ENCODE measurements around the gene FNBP1L.

Gene FNBP1L

GRCh38 chr1:93522721-93523120 lies 74.8 kb downstream of the FNBP1L start:
- Histone ChIP-seq H3K4me1 (ENCODE audit: insufficient read depth, low read length, severe bottlenecking) (no peaks in the 10 kb centered on the region), H3K4me2 (ENCODE audit: low read length) (no peak overlapping the region), H3K9me2 (ENCODE audit: low read depth, low read length) (no peaks in the 10 kb centered on the region), H3K27ac (ENCODE audit: low read depth, low read length, poor library complexity, severe bottlenecking) (no peak overlapping the region), H3F3A (ENCODE audit: insufficient read depth, low read length) (no peaks in the 10 kb centered on the region), H4K20me1 (ENCODE audit: insufficient read depth, low read length) (no peaks in the 10 kb centered on the region), H3K36me3 (ENCODE audit: insufficient read depth, low read length) (no peaks in the 10 kb centered on the region), H3K9me3 (ENCODE audit: low read length) (no peaks in the 10 kb centered on the region), H3K4me3 (ENCODE audit: low read depth, low read length, poor library complexity, severe bottlenecking) (no peak overlapping the region), H2AFZ (ENCODE audit: low read length) (no peak overlapping the region), H3K79me2 (ENCODE audit: insufficient read depth, low read length) (no peaks in the 10 kb centered on the region), H3K9ac (ENCODE audit: low read length) (no peak overlapping the region), H3K27me3 (ENCODE audit: insufficient read depth, low read length) (no peaks in the 10 kb centered on the region)
- TF ChIP-seq EZH2 (IDR thresholded peaks at IDR 0.05; ENCODE audit: borderline replicate concordance, low read length) (no peak), CTCF (IDR thresholded peaks at IDR 0.05; ENCODE audit: low read length) (no peak)

DNA sequence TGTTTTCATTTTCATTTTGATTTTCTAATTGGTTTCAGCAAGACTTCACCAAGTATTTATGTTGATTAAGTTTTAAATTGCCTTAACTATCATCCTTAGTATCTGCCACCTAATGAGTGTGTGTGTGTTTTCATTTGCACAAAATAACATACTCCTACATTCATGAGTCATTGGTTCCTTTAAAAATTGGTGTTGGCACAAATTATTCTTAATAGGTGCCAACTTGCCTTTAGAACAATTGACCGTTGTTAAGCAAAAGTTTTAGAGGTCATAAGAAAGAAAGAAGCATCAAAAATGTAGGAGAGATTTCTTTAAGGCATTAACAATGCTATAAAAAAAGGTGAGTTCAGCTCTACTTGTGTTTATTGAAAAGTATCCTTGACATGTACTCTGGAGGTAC lies 77.5 kb downstream of the FNBP1L start:
- no peaks in the 10 kb centered on the region for H3K9me2 ChIP-seq (ENCODE audit: low read depth, low read length)

DNA sequence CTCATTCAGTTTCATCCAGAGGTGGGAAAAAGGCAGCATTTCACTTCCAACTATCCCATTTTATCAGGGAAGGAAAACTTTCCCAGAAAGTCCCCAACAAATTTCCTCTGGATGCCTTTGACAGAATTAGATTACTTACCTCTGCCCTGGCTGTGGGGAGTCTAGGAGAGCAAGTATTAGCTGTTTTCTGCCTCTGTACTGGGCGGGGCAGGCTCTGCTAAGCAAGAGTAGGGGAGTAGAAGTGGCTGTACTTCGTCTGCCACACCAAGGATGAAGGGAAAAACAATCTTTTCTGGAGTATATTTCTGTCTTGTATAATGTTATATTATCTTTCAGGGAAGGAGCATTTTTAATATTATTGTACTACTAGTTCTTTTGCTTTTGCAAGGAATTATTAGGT lies 78.5 kb downstream of the FNBP1L start:
- H3K36me3 ChIP-seq (ENCODE audit: insufficient read depth, low read length) = no peaks in the 10 kb centered on the region
- H4K20me1 ChIP-seq (ENCODE audit: insufficient read depth, low read length) = no peaks in the 10 kb centered on the region

More for the DNA sequence above, 77.5 kb downstream of the FNBP1L start:
- Histone ChIP-seq H2AFZ (ENCODE audit: low read length) (no peak overlapping the region), H3K36me3 (ENCODE audit: insufficient read depth, low read length) (no peaks in the 10 kb centered on the region), H3K4me3 (ENCODE audit: low read depth, low read length, poor library complexity, severe bottlenecking) (no peak overlapping the region), H3K79me2 (ENCODE audit: insufficient read depth, low read length) (no peaks in the 10 kb centered on the region), H3F3A (ENCODE audit: insufficient read depth, low read length) (no peaks in the 10 kb centered on the region), H3K27ac (ENCODE audit: low read depth, low read length, poor library complexity, severe bottlenecking) (no peak overlapping the region), H4K20me1 (ENCODE audit: insufficient read depth, low read length) (no peaks in the 10 kb centered on the region), H3K9me3 (ENCODE audit: low read length) (no peaks in the 10 kb centered on the region), H3K9ac (ENCODE audit: low read length) (no peak overlapping the region), H3K4me1 (ENCODE audit: insufficient read depth, low read length, severe bottlenecking) (no peaks in the 10 kb centered on the region), H3K4me2 (ENCODE audit: low read length) (no peak overlapping the region), H3K27me3 (ENCODE audit: insufficient read depth, low read length) (no peaks in the 10 kb centered on the region)
- no peak for TF ChIP-seq EZH2 (IDR thresholded peaks at IDR 0.05; ENCODE audit: borderline replicate concordance, low read length)
- TF ChIP-seq CTCF (IDR thresholded peaks at IDR 0.05; ENCODE audit: low read length) = no peak

More for the DNA sequence above, 78.5 kb downstream of the FNBP1L start:
- H3K9me3 ChIP-seq (ENCODE audit: low read length) = no peaks in the 10 kb centered on the region
- H3K27ac ChIP-seq (ENCODE audit: low read depth, low read length, poor library complexity, severe bottlenecking) = no peak overlapping the region
- H3F3A ChIP-seq (ENCODE audit: insufficient read depth, low read length) = no peaks in the 10 kb centered on the region
- H3K79me2 ChIP-seq (ENCODE audit: insufficient read depth, low read length) = no peaks in the 10 kb centered on the region
- no peaks in the 10 kb centered on the region for H3K9me2 ChIP-seq (ENCODE audit: low read depth, low read length)
- H3K4me1 ChIP-seq (ENCODE audit: insufficient read depth, low read length, severe bottlenecking) = no peaks in the 10 kb centered on the region
- no peaks in the 10 kb centered on the region for H3K27me3 ChIP-seq (ENCODE audit: insufficient read depth, low read length)
- TF ChIP-seq CTCF (IDR thresholded peaks at IDR 0.05; ENCODE audit: low read length) = no peak
- no peak for TF ChIP-seq EZH2 (IDR thresholded peaks at IDR 0.05; ENCODE audit: borderline replicate concordance, low read length)
- H3K4me3 ChIP-seq (ENCODE audit: low read depth, low read length, poor library complexity, severe bottlenecking) = no peak overlapping the region
- no peak overlapping the region for H3K4me2 ChIP-seq (ENCODE audit: low read length)
- H2AFZ ChIP-seq (ENCODE audit: low read length) = no peak overlapping the region
- no peak overlapping the region for H3K9ac ChIP-seq (ENCODE audit: low read length)
